ENCODE measurements around the gene SLITRK3.
"Not testable (repeated sequence)": the region's sequence is repeated elsewhere in the genome, so short reads cannot be mapped to it uniquely, and the experiment has no call there.

SLITRK3 gene

DNA sequence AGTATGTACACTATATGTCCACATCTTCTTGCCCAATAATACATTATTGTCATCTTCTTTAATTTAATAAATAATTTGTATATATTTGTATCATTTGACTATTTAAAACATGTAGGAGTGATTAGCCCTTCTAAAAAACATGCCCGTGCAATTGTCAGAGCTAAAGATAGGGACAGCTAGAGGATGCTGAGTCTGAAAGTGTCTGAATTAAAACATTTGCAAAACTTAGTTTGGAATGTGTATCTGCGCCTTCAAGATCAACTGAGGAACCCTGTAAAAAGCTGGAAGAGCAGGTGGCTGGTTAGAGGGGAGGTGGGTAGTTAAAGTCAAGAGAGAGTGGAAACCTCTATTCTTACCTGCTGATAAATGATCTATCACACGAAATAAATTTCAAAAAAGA lies 4.7 kb downstream of the SLITRK3 start:
- no peak for DNase-seq (ENCODE audit: low read depth)

DNA sequence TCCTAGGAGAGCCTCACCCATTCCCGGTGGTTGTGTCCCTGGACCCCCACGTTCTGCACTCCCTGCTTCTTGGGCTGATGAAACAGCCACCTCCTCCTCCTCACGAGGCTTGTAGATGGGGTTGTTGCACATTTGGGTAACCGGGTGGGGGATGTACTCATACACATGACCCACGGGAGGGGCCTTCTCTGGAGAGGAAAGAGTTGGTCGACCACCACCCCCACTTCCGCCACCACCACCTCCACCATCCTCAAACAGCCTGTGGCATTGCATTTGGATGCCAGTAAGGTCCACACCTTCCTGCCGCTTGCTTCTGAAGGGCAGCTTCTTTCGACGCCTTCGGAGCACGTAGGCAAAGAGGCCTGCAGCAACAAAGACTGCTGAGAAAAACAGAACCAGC lies 7.7 kb downstream of the SLITRK3 start:
- no peak for DNase-seq (ENCODE audit: low read depth)

DNA sequence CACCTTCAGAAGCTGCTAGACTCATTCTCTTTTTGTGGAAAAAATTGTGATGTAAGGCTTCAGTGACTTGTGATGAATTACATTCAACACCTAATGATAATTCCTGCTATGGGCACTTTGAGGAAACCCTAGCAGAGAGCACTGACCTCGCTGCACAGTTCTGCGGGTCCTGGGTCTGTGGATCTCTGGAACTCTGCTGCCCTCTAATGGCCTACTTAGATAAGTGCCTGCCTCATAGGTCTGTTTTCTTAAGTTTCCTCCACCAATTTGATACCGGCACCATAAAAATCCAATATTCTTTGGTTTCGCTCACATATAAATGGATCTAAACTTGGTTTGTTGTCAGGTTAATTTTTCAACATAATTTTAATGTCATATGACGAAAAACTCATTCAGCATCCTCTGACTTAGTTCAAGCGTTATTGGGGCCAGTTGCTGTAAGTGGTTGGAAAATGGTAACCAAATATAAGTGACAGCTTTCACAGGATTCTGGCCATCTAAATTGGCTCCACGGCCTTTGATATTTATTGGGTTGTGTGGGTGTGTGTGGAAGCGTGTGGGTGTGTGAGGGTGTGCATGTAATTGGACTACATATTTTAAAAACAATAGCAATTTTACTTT lies 10.4 kb downstream of the SLITRK3 start:
- DNase-seq (ENCODE audit: low read depth): no peak

DNA sequence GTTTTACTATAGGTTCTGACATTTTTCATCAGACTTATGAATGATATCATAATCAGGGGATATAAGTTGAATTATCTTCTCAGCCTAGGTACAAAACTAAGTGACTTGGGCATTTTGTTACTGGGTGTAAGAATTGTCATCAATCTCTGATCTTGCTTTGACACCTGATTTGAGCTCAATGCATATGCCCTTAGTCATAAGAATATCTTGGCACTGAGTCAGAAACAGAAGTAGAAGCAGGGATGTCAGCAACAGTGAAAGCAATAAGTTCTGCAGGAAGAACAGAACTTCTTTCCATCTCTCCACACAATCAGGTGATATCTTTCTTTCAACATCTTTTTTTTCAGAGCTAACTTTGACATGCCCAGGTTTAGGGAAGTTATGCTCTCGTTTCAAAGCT lies 14.6 kb downstream of the SLITRK3 start:
- no peak for DNase-seq (ENCODE audit: low read depth)

DNA sequence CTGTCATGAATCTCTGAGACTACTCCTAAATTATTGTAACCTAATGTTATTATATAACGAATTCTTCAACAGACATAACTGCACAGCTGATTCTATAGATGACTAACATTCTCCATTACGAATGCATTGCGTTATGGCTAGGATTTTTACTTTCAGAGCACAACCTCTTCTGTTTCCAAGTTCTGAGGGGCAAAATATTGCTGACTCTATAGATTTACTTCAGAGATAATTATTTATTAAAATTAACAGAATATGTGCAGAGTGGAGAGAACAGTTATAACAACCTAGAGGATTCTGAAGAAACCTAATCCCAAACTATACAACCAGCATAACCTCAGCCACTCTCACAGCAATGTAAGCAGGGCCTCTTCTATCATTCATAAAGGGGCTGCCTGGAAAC lies 25.9 kb downstream of the SLITRK3 start:
- no peak for DNase-seq (ENCODE audit: low read depth)

DNA sequence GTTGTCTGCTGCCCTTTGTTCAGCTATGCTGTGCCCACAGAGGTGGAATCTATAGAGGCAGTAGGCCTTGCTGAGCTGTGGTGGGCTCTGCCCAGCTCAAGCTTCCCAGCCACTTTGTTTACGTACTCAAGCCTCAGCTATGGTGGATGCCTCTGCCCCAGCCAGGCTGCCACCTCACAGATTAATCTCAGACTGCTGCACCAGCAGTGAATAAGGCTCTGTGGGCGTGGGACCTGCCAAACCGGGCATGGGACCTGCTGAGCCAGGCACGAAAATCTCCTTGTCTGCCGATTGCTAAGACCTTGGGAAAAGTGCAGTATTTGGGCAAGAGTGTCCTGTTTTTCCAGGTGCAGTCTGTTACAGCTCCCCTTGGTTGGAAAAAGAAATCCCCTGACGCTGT lies 26.8 kb downstream of the SLITRK3 start:
- no peak for DNase-seq (ENCODE audit: low read depth)

DNA sequence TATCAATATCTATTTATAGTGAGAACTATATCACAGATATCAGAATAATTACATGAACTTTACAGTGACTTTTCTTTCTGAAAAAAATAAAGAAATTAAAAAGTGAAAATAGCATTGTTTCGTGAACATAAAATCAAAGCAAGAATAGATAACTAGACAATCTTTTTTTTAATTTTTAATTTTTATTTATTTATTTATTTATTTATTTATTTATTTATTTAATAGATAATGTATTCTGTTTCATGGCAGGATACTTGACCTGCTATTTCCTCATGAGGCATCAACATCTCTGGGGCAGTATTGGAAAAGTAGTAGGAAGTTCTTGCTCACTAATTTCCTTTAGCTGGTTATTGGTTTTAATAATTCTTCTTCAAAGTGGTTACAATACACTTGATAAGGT lies 33.3 kb downstream of the SLITRK3 start:
- no peak for DNase-seq (ENCODE audit: low read depth)

DNA sequence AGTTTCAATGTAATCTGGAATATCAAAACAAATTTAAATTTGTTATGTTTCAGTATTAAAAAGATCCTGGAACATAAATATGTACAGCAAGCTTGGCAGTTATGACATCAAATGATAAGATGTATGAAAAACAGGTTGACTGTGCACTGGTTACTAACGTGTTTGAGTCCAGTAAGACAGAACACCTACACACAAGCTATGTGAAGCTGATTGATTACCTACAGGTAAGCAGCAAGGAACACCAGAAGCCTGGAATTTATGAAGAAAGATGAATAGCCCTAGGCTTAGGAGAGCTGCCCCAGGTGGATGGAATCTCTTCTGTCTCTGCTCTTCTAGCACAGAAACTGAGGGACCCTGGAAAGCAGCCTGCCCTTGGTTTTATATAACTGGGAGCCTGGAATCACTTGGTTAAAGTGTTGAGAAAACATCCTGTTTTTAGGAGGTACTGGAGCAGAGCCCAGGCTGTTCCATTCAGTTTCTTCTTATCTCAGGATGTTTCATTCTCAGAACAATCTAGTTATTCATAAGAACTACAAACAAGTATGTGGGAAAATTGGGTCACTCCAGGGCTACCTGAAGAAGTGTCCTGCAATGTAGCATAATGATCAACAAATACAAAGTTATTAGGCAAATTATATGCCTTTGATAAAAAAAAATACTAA lies 36.3 kb downstream of the SLITRK3 start:
- no peak for DNase-seq (ENCODE audit: low read depth)

DNA sequence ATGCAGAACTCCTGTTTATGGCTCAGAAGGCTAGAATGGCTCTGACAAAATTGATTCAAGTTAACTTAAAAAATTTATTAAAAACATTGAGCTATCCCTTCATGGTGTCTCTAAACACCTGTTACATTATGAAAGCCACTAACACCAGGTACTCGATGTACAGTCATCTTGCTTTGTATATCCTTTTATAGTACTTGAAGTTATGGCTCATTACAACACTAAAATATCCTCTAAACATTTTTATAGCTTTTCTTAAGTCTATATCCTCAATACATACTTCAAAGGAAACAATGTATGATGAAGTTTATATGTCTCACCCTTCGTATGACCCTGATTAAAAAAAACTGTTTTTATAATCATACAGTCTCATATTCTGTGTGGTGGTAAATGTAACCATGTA lies 38.2 kb downstream of the SLITRK3 start:
- no peak for DNase-seq (ENCODE audit: low read depth)

DNA sequence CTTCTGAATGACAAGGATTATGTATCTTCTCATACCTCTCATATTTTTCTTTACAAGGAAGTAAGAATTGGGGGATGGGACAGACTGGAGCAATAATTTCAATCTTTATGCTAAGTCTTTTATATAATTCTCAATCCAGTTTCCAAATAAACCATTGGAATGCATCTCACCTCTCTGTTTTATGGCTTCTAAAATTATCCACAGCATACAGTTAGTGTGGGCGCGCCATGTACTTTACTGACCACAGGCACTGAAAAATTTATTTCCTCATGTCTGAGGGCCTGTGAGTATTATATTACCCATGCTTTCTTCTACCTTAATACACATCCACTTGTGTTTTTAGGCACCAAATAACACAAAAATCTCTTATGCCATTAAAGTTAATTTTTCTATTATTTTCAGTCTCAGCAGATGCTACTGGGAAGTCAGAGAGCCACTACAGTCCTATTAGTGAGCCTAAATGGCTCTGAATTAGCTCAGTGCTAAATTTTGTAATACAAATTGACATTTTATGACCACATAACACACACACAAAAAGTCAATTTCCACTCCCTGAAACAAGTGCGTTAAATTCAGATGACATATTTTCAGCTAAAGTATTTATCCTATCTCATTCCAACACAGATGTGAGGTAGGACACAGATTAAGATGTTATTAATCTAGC lies 39.3 kb downstream of the SLITRK3 start:
- no peak for DNase-seq (ENCODE audit: low read depth)

DNA sequence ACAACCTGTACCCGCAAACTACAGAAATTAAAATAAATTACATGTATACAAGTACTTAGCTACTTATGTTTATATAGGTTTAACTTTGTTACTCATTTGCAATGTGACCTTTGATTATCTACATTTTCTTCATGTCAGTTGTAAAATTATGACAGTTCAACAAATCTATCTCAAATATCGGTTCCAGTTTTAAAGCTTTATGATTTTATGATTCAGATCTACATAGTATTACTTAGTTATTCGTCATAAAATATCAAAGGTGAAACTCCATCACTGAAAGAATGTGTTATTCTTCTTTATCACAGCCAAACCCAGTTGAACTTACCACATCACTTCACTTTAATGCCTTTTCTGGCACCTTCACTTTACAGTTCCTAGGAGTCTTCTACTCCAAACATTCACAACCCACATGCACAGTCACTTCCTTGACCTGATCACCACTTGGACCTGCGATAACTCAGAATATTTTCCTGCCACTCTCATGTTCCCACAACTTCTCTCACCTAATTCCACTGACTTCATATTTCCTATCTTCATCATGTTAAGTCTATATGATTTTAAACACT lies 47.2 kb downstream of the SLITRK3 start:
- no peak for DNase-seq (ENCODE audit: low read depth)

DNA sequence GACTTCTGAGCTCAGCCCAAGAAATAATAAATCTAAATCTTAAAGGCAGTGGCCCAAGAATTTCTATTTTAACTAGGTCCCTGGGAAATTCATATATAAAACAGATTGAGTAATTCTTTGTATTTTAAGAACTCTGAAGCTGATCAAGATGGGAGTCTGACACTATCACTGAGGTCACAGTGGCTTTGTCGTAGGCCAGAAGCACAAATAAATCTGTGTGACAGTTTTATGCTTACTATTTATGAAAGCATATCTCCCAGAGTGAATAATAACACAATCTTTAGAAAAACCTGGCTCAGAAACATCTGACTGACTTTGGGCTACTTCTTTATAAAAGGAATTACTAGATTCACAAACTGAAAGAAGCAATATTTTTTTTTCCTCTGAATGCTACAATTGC lies 51.9 kb downstream of the SLITRK3 start:
- DNase-seq (ENCODE audit: low read depth): no peak

DNA sequence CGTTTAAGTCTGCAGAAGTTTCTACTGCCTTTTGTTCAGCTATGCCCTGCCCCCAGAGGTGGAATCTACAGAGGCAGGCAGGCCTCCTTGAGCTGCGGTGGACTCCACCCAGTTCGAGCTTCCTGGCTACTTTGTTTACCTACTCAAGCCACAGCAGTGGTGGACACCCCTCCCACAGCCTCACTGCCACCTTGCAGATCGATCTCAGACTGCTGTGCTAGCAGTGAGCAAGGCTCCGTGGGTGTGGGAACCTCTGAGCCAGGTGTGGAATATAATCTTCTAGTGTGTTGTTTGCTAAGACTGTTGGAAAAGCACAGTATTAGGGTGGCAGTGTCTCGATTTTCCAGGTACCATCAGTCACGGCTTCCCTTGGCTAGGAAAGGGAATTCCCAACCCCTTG lies 56.3 kb downstream of the SLITRK3 start:
- DNase-seq (ENCODE audit: low read depth): not testable (repeated sequence)
